Sciatic nerve (tissue), 2 donors: ENCODE data around the gene SETBP1. TPM values are rescaled to one million over a fixed set of nuclear protein-coding genes. Genes with fewer than 3 reads are reported as not detected.
A peak's percentile ranks its signal among the peaks of the same experiment; 100 is the strongest.

Source experiments
- ATAC-seq: fragments of 200-7000 bp; cut with Tn5 transposase; one replicate; pipeline ENCODE4 v1.9.1; 2020; ENCODE audit warnings: mild to moderate bottlenecking, moderate library complexity
- DNase-seq: peaks from one replicate; pipeline ENCODE4 v3.0.0-alpha.2; 2020; ENCODE audit warnings: low spot score
- intact Hi-C: fragments of 100-400 bp; cut with DNase I; formaldehyde crosslinking; loops from one replicate; pipeline ENCODE4 v1.14.2; 2022
- total RNA-seq: library from RNA; stranded (reverse); fragmentation: NEBNext Ultra II Directional; extraction: Animal tissue kit (Norgen Biotek cat#: 25700); gene quantifications from one replicate; pipeline ENCODE4 v1.2.1, GENCODE V29; 2021
- donor health status: DM: no; HTN: no; CAD: no.
- donor health status: DM: no; HTN: no; CAD: no.

The SETBP1 gene
- total RNA-seq, 1 donor from 2014 or later = 44.5 TPM

DNA sequence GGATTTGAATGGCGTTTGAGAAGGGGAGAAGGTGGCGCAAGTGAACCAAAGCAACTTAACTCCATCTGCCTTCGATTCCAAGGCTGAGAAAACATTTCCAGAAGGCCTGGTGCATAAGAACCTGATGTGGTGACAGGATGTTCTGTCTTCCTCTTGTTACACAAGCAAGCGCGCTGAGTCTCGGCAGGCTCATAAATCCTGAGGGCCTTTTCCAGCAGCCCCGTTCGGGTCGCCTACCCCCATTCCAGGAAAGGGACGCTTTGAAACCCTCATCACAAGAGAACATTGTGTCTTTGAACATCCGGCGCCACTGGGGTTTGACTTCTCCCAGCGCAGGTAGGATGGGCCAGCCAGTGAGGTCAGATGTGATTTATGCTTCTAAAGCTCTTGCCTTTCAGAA, 403.5 kb downstream of the SETBP1 start:
- no peak for DNase-seq
- peak; percentile 32 for ATAC-seq
- intact Hi-C loops = no loop called here

DNA sequence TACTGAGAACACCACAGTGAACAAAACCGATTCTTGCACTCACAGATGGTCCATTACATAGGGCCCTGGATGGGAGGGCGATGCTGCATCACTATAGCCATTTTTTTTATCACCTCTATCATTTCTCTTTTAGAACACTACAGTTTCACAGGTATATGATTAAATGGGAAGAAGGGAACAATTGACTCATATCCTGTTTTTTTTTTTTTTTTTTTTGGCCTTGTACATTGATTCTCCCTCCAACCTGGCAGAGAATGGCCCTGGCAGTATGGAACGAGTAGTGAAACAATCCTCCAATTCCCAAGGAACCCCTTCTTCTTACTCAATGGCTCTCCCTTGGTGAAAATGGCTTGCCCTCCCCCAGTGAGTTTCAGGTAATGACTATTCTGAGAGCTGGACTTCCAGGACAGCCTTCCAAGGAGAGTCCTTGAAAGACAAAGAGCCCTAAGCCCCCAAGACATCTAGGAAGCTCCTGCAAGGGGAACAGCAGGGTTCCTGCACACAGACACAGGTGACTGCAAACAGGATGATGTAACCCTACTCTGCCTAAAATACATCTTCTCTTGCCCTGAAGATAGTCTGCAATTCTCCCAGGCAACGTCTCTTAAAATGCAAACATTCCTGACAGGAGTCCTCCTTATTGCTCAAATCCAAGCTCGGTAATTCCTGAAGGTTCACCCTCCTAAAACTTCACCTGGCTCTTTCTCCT, 405.4 kb downstream of the SETBP1 start:
- ATAC-seq (no peak), DNase-seq (no peak)
- intact Hi-C loops = no loop called here

DNA sequence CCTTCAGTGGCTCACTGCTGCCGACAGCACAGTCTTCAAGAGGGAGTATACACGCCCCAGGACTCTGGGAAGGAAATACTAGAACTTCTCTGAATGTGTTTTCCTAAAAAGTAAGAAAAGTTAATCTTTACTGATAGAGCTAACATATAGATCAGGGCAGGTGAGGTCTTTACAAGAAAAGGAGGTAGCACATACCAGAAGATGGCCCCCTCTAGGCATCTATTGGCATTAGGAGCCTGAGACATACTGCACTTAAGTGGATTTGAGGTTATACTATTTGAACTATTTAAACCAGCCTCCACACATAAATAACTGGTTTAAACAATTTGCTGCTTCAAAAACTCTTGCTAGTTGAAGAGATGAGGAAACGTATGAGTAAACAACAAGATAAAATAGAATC, 406.1 kb downstream of the SETBP1 start:
- DNase-seq = no peak
- no peak for ATAC-seq
- intact Hi-C loops = no loop called here

DNA sequence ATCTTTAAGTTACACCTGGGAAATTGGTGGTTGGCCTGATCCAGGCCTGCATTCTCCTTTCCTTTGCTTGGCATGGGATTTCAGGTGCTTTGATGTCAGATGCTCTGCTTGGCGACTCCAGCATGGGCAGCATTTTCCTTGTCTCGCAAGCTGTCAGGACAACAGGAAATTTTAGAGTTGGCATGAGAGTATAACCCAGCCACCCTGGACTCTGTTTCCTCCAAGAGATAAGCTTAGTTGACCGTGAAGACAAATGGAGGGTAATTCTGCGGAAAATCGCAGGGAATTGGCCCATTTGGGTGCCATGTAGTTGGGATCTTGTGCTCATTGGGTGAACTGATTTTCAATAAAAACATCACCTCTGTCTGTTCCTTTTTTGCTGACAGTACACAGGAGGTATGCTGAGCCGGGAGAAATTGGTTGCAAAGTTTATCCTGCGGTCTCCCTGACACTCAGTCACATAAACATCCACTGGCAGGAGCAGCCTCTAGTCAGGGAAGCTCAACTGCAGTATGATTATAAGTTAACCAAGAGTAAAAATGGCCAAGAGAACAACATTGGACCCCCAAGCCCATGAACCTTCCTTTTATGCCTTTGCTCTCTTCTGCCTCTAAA, 409.9 kb downstream of the SETBP1 start:
- intact Hi-C loops = no loop called here
- no peak for ATAC-seq
- no peak for DNase-seq

DNA sequence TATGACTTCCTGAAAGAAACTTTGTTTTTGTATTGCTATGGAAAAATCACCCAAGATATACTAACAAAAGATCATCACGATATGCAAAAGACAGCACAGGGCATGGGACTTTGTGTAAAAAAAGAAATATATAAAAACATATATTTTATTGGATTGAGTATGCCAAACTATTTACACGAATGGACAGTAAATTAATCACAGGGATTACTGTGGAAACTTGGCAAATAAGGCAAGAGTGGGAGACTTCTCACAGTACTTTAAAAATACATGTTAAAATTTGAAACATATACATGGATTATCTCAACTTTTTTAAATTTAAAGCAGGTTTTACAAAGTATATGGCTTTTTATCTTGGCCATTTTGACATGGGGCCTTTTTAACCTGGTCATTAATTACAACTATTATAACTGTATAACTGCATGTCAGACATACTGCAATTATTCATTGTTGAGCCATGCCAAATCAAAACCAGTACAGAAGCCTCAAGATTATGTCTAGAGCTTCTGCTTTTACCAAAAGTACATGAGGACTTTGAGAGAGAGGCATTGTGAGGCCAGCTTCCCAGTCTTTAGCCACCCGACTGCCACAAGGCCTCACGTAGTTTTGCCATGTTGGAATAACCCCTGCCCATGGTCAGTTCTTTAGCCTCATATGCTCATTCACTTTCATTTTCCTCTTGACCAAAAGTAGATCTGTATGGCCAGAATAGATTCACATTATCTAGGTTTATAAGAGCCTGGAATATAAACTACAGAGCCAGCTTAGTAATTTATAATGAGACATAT, 419.8 kb downstream of the SETBP1 start:
- no peak for ATAC-seq
- intact Hi-C loops = no loop called here

DNA sequence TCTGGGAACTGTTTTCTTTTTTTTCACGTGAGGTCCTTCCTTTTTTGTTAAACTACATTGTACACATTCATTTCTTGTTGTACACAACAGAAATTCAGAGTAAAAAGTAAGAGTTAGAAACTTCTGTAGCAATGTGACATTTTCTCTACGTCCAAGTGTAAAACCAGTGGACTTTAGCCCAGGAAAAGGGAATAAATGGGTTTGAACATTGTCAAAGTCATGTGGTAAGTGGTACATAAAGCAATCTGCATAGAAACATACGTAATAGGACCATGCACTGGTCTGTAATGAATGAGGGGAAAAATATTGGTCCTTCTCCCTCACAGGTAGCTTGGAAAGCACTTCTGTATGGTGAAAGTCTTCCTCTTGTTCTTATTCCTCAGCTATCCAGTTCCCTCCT, 421.4 kb downstream of the SETBP1 start:
- intact Hi-C loops = no loop called here
- no peak for DNase-seq
- no peak for ATAC-seq

More for the DNA sequence above, 419.8 kb downstream of the SETBP1 start:
- no peak for DNase-seq

DNA sequence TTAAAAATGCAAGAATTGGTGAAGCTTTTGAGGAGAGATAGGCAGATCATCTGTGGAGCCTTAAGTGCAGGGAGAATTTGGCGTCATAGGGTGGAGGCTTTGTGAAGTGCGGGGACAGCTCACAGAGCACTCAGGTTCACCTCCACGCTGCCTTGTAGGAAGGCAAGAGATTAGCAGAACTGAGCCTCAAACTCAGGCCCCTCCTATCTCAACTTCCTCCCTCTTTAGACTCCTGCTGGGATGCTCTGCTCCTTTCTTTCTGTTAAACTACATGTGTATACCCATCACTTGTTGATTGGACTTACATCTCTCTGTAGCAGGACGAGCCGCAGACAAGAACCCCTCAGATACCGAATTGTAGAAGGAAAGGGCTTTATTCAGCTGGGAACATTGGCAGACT, 422.2 kb downstream of the SETBP1 start:
- no peak for ATAC-seq
- intact Hi-C loops = no loop called here

DNA sequence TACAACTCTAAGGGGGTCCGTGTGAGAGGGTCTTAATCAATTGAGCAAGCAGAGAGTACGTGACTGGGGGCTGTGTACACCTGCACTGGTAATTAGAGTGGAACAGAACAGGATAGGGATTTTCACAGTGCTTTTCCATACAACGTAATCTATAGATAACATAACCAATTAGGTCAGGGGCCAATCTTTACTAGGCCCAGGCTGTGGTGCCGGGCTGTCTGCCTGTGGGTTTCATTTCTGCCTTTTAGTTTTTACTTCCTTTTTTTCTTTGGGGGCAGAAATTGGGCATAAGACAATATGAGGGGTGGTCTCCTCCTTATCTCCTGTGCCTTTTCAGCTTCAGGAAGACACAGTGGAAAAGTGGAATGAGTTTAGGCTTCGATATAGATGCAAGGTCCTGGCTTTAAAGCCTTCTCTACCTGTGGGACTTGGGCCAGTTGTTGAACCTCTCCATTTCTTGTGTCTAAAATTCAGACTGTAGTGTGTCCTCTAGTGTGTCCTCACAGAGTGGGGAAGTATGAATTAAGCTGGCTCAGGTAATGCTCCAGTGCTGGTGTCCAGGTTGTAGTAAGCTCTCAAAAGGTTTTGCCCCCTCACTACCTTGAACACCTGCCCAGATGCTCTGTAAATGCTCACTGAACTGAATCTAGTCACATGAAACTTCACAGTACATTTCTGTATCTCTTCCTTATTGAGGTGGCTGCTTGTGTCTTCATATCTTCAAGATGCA, 422.8 kb downstream of the SETBP1 start:
- DNase-seq = no peak
- intact Hi-C loops = no loop called here
- ATAC-seq = no peak

More for the DNA sequence above, 422.2 kb downstream of the SETBP1 start:
- no peak for DNase-seq

DNA sequence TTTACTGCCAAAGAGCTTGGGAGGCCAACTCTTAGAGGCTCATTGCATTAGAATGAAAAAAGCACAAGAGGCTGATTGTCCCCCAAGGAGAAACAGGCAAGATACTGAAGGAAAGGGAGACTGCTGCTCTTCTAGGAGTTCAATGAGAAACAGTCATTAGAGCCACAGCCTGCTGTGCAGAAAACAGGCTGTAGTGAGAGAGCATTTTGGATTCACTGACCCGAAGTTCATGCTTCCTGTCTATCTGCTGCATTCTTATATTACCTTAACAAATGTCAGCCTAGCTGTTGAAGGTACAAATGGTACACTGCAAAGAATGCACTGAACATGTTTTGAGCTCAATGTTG, 423.3 kb downstream of the SETBP1 start:
- ATAC-seq (no peak), DNase-seq (no peak)
- intact Hi-C loops = no loop called here

DNA sequence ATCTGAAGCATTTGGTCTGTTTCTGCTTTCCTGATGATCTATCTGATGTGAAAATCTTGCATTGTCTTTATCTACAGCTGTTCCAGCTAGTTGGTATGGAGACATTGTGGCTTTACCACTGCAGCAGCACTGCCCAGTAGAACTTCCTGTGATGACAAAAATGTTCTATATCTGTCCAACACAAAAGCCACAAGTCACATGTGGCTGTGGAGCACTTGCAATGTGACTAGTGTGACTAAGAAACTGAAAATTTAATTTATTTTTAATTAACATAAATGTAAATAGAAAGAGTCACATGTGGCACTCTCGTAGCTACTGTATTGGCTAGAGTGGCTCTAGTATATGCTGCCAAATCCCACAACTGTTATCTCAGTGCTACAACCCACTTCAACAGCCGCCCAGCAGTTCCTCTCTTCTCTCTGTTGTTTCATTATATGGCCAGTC, 425.7 kb downstream of the SETBP1 start:
- intact Hi-C loops = no loop called here
- DNase-seq (no peak), ATAC-seq (peak; percentile 39)

DNA sequence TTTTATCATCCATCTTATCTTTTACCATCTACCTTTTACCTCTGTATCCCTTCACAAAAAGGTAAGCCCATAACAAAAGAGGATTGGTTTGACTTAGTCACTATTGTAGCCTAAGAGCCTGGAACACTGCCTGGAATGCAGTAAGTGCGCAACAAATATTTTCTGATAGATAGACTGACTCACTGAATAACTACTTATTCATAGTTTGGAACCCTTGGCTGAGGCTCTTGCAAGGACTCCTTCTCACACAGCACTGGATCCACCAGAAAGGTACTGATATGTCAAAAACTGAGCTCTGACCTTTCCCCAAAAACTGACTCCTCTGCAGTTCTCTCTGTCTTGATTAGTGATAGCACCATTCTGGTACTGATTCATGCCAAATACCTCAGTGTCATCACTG, 426.7 kb downstream of the SETBP1 start:
- intact Hi-C loops = no loop called here
- ATAC-seq = no peak
- DNase-seq = no peak

DNA sequence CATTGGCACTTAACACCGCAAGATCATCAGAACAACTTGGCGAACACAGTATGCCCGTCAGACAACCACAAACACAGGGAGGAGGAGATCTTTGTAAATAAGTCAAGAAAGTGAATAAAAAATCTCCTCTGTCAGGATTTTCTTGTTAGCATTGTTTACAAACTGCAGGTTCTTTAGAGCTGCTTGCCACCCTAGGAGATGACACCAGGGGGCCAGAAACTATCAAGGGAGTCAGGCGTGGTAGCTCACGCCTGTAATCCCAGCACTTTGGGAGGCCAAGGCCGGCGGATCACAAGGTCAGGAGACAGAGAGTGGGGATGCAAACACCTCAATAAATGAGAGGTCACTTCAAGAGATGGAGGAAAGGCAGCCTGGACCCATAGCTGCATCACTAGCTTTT, 428.1 kb downstream of the SETBP1 start:
- intact Hi-C loops = no loop called here

DNA sequence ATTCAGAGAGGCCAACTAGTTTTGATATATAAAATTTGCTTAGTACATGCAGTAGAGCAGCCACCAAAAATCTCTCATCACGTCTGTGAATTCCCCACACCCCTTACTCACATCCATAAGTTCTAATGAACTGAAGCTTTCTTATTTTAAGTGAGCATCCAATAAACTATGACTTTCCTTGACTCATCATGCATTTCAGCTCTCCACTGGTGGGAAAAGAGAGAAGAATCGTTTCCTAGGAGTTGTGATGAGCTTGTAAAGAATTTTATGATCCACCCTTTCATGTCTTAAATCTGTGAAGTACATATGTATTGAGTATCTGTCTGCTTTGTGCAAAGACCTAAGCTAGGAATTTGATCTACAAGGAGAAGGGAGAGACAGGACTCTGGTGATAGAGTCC, 428.6 kb downstream of the SETBP1 start:
- no peak for DNase-seq
- ATAC-seq = no peak
- intact Hi-C loops = no loop called here

More for the DNA sequence above, 428.1 kb downstream of the SETBP1 start:
- no peak for DNase-seq
- no peak for ATAC-seq

DNA sequence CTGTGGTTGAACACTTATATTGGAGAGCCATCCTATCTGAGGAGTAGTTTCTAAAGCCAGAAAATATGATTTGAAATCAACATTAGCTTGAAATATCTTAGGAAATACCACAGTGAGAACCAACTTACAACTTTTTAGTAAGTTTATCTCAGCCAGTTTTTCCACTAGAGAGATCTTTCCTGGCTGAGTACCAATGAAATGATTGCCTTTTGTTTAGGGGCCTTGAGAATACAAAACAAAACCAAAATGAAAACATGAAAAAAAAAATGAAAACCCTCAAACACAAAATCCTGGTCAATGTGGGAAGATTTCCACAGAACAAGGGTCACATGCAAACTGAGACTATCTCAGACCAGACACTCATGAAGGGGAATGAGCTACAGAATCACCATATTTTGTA, 429.0 kb downstream of the SETBP1 start:
- ATAC-seq = peak; percentile 17
- intact Hi-C loops = no loop called here

DNA sequence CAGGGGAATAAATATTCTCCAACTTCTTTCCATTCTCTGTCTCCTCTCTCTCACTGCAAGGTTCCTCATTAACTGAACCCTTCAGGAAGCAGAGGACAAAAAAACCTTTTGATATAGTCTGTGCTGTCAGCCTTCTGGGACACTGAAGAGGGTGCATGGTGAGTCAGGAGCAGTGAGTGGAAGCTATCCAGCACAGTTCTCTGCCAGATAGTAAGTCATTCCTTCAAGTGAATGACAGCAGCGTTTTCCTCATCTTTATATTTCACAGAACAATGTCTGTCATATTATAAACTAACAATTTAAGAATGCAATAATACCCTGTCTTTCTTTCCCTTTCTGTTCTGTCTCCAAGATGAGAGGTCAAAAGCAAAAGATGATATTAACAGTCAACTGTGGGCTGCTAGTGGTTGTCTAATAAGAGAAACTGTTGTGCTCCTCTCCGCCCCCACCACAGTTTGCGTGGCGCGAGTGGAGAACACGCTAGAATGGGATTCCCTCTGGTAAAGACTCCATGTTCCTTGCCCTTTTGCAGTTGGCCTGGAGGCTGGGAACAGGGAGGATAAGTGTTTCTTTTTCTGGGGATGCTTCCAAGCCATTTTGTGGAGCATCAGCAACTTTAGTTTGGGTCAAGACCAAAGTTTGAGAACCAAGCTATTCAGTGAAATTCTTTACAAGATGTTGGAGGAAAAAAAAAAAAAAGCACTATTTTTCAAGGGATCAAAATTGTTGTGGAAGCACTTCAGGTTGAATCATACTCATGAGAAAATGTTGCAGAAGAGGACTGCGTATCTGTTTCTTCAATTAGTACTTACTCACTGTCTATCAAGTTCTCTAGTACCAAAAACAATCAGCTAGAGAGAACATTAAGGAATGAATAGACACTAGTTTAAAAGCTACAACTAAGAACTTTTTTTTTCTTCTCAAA, 430.2 kb downstream of the SETBP1 start:
- ATAC-seq (peak; percentile 86), DNase-seq (peak; percentile 63)
- intact Hi-C loops = no loop called here

More for the DNA sequence above, 429.0 kb downstream of the SETBP1 start:
- DNase-seq = no peak

DNA sequence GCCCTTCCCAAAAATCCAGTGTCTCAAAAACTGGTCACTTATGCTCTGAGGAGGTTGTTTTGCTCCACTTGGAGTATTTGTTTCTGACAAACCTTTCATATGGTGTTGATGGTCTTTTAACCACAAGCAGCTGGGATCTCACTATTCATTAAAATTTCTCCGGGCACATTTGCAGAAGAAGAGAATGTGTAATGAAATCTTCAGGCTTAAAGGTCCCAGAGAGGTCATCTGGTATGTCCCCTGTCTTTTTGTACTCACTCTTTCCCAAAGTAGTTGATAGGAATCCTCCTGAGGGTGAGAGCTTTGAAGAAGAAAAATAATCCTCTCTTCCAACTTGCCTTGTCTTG, 430.8 kb downstream of the SETBP1 start:
- DNase-seq (no peak), ATAC-seq (peak; percentile 57)
- intact Hi-C loops = no loop called here

DNA sequence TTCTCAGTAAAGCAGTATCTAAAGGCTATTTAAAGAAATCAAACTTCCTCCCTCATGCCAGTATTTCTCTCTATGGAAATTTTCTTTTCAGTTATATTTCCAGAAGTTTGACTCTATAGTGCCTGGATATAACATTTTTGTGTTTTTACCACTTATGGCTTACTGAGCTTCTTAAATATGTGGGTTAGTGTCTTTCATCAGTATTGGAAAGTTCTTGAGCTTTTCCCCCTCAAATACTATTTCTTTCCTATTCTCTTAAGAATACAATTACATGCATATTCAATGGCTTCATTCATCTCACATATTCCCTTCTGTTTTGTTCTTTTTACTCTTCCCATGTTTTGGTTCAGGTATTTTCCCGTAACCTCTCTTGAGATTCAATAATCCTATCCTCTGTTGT, 432.0 kb downstream of the SETBP1 start:
- DNase-seq (no peak), ATAC-seq (no peak)
- intact Hi-C loops = no loop called here

DNA sequence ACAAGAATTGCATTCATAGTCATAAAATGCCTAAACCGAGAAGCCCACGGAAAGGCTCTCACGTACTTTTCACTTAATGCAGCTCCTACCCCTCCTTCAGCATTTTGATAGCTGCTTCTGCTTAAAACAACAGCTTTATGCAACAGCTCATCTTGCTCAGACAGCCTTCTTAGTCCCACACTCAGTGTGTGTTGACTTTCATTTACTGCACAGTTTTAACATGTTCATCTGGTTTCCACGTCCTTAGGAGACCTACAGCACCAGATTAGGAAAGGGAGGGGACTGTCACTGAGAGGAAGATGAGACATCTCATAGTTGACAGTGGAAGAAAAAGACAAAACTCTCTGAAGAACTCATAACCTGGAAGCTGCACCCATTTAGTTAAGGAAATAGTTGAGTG, 435.4 kb downstream of the SETBP1 start:
- DNase-seq (no peak), ATAC-seq (no peak)
- intact Hi-C loops = no loop called here
